ENCODE data around the gene MYL4.

The MYL4 gene

GRCh38 chr17:47197821-47198220 is 11.3 kb upstream of the MYL4 start:
- Histone ChIP-seq H3K27me3 (ENCODE audit: control insufficient read depth, insufficient read depth, low read length) (no peaks in the 10 kb centered on the region), H3K36me3 (ENCODE audit: control insufficient read depth, insufficient read depth, low read length) (no peaks in the 10 kb centered on the region), H3K9me3 (ENCODE audit: control insufficient read depth, insufficient read depth, low read length) (no peaks in the 10 kb centered on the region), H3K4me1 (ENCODE audit: control insufficient read depth, insufficient read depth, low read length) (no peaks in the 10 kb centered on the region), H3K4me3 (ENCODE audit: low read depth, low read length) (no peak overlapping the region), H3K27ac (ENCODE audit: low read depth, low read length) (no peak overlapping the region), H3K9ac (ENCODE audit: low read depth, low read length) (no peak overlapping the region)

- H3K9me3 ChIP-seq (ENCODE audit: control insufficient read depth, insufficient read depth, low read length) = no peaks in the 10 kb centered on the region
Measured at GRCh38 chr17:47199627-47200324, 9.4 kb upstream of the MYL4 start.

GRCh38 chr17:47200325-47200664 is 8.9 kb upstream of the MYL4 start:
- no peaks in the 10 kb centered on the region for H3K27me3 ChIP-seq (ENCODE audit: control insufficient read depth, insufficient read depth, low read length)
- H3K4me1 ChIP-seq (ENCODE audit: control insufficient read depth, insufficient read depth, low read length) = no peaks in the 10 kb centered on the region
- no peak overlapping the region for H3K27ac ChIP-seq (ENCODE audit: low read depth, low read length)
- no peaks in the 10 kb centered on the region for H3K36me3 ChIP-seq (ENCODE audit: control insufficient read depth, insufficient read depth, low read length)
- no peak overlapping the region for H3K4me3 ChIP-seq (ENCODE audit: low read depth, low read length)
- no peak overlapping the region for H3K9ac ChIP-seq (ENCODE audit: low read depth, low read length)
- no peaks in the 10 kb centered on the region for H3K9me3 ChIP-seq (ENCODE audit: control insufficient read depth, insufficient read depth, low read length)

More at GRCh38 chr17:47199627-47200324, 9.4 kb upstream of the MYL4 start:
- no peaks in the 10 kb centered on the region for H3K36me3 ChIP-seq (ENCODE audit: control insufficient read depth, insufficient read depth, low read length)
- H3K27ac ChIP-seq (ENCODE audit: low read depth, low read length) = no peak overlapping the region
- H3K4me1 ChIP-seq (ENCODE audit: control insufficient read depth, insufficient read depth, low read length) = no peaks in the 10 kb centered on the region
- no peak overlapping the region for H3K4me3 ChIP-seq (ENCODE audit: low read depth, low read length)
- H3K27me3 ChIP-seq (ENCODE audit: control insufficient read depth, insufficient read depth, low read length) = no peaks in the 10 kb centered on the region
- H3K9ac ChIP-seq (ENCODE audit: low read depth, low read length) = no peak overlapping the region

- Histone ChIP-seq H3K9me3 (ENCODE audit: control insufficient read depth, insufficient read depth, low read length) (no peaks in the 10 kb centered on the region), H3K4me1 (ENCODE audit: control insufficient read depth, insufficient read depth, low read length) (no peaks in the 10 kb centered on the region), H3K27ac (ENCODE audit: low read depth, low read length) (no peak overlapping the region), H3K36me3 (ENCODE audit: control insufficient read depth, insufficient read depth, low read length) (no peaks in the 10 kb centered on the region), H3K27me3 (ENCODE audit: control insufficient read depth, insufficient read depth, low read length) (no peaks in the 10 kb centered on the region), H3K4me3 (ENCODE audit: low read depth, low read length) (no peak overlapping the region), H3K9ac (ENCODE audit: low read depth, low read length) (no peak overlapping the region)
Measured at GRCh38 chr17:47201166-47201565, 8.0 kb upstream of the MYL4 start.

GRCh38 chr17:47203984-47204721 is 5.0 kb upstream of the MYL4 start:
- Histone ChIP-seq H3K9ac (ENCODE audit: low read depth, low read length) (no peak overlapping the region), H3K4me1 (ENCODE audit: control insufficient read depth, insufficient read depth, low read length) (no peaks in the 10 kb centered on the region), H3K4me3 (ENCODE audit: low read depth, low read length) (no peak overlapping the region), H3K27me3 (ENCODE audit: control insufficient read depth, insufficient read depth, low read length) (no peaks in the 10 kb centered on the region), H3K9me3 (ENCODE audit: control insufficient read depth, insufficient read depth, low read length) (no peaks in the 10 kb centered on the region), H3K36me3 (ENCODE audit: control insufficient read depth, insufficient read depth, low read length) (no peaks in the 10 kb centered on the region), H3K27ac (ENCODE audit: low read depth, low read length) (no peak overlapping the region)

- Histone ChIP-seq H3K9me3 (ENCODE audit: control insufficient read depth, insufficient read depth, low read length) (no peaks in the 10 kb centered on the region), H3K27me3 (ENCODE audit: control insufficient read depth, insufficient read depth, low read length) (no peaks in the 10 kb centered on the region), H3K36me3 (ENCODE audit: control insufficient read depth, insufficient read depth, low read length) (no peaks in the 10 kb centered on the region), H3K9ac (ENCODE audit: low read depth, low read length) (no peak overlapping the region), H3K4me3 (ENCODE audit: low read depth, low read length) (no peak overlapping the region), H3K4me1 (ENCODE audit: control insufficient read depth, insufficient read depth, low read length) (no peaks in the 10 kb centered on the region), H3K27ac (ENCODE audit: low read depth, low read length) (no peak overlapping the region)
Measured at GRCh38 chr17:47204722-47205418, 4.3 kb upstream of the MYL4 start.

- Histone ChIP-seq H3K36me3 (ENCODE audit: control insufficient read depth, insufficient read depth, low read length) (no peaks in the 10 kb centered on the region), H3K27ac (ENCODE audit: low read depth, low read length) (no peak overlapping the region), H3K9ac (ENCODE audit: low read depth, low read length) (no peak overlapping the region), H3K27me3 (ENCODE audit: control insufficient read depth, insufficient read depth, low read length) (no peaks in the 10 kb centered on the region), H3K4me1 (ENCODE audit: control insufficient read depth, insufficient read depth, low read length) (no peaks in the 10 kb centered on the region), H3K9me3 (ENCODE audit: control insufficient read depth, insufficient read depth, low read length) (no peaks in the 10 kb centered on the region), H3K4me3 (ENCODE audit: low read depth, low read length) (no peak overlapping the region)
Measured at GRCh38 chr17:47205419-47205963, 3.7 kb upstream of the MYL4 start.

- H3K27ac ChIP-seq (ENCODE audit: low read depth, low read length) = no peak overlapping the region
Measured at GRCh38 chr17:47207143-47208067, 1.7 kb upstream of the MYL4 start.

GRCh38 chr17:47209499-47209898 is 351 bp downstream of the MYL4 start:
- no peaks in the 10 kb centered on the region for H3K4me1 ChIP-seq (ENCODE audit: control insufficient read depth, insufficient read depth, low read length)
- no peaks in the 10 kb centered on the region for H3K36me3 ChIP-seq (ENCODE audit: control insufficient read depth, insufficient read depth, low read length)
- no peaks in the 10 kb centered on the region for H3K27me3 ChIP-seq (ENCODE audit: control insufficient read depth, insufficient read depth, low read length)
- no peak overlapping the region for H3K9ac ChIP-seq (ENCODE audit: low read depth, low read length)
- H3K27ac ChIP-seq (ENCODE audit: low read depth, low read length) = no peak overlapping the region
- no peak overlapping the region for H3K4me3 ChIP-seq (ENCODE audit: low read depth, low read length)
- no peaks in the 10 kb centered on the region for H3K9me3 ChIP-seq (ENCODE audit: control insufficient read depth, insufficient read depth, low read length)

More at GRCh38 chr17:47207143-47208067, 1.7 kb upstream of the MYL4 start:
- H3K4me3 ChIP-seq (ENCODE audit: low read depth, low read length) = no peak overlapping the region
- H3K9me3 ChIP-seq (ENCODE audit: control insufficient read depth, insufficient read depth, low read length) = no peaks in the 10 kb centered on the region
- no peaks in the 10 kb centered on the region for H3K4me1 ChIP-seq (ENCODE audit: control insufficient read depth, insufficient read depth, low read length)
- H3K27me3 ChIP-seq (ENCODE audit: control insufficient read depth, insufficient read depth, low read length) = no peaks in the 10 kb centered on the region
- H3K36me3 ChIP-seq (ENCODE audit: control insufficient read depth, insufficient read depth, low read length) = no peaks in the 10 kb centered on the region
- no peak overlapping the region for H3K9ac ChIP-seq (ENCODE audit: low read depth, low read length)

GRCh38 chr17:47210105-47210504 is 957 bp downstream of the MYL4 start:
- Histone ChIP-seq H3K27me3 (ENCODE audit: control insufficient read depth, insufficient read depth, low read length) (no peaks in the 10 kb centered on the region), H3K4me3 (ENCODE audit: low read depth, low read length) (no peak overlapping the region), H3K9me3 (ENCODE audit: control insufficient read depth, insufficient read depth, low read length) (no peaks in the 10 kb centered on the region), H3K36me3 (ENCODE audit: control insufficient read depth, insufficient read depth, low read length) (no peaks in the 10 kb centered on the region), H3K9ac (ENCODE audit: low read depth, low read length) (no peak overlapping the region), H3K27ac (ENCODE audit: low read depth, low read length) (no peak overlapping the region), H3K4me1 (ENCODE audit: control insufficient read depth, insufficient read depth, low read length) (no peaks in the 10 kb centered on the region)
